ENCODE measurements around the gene LKAAEAR1.

DNA sequence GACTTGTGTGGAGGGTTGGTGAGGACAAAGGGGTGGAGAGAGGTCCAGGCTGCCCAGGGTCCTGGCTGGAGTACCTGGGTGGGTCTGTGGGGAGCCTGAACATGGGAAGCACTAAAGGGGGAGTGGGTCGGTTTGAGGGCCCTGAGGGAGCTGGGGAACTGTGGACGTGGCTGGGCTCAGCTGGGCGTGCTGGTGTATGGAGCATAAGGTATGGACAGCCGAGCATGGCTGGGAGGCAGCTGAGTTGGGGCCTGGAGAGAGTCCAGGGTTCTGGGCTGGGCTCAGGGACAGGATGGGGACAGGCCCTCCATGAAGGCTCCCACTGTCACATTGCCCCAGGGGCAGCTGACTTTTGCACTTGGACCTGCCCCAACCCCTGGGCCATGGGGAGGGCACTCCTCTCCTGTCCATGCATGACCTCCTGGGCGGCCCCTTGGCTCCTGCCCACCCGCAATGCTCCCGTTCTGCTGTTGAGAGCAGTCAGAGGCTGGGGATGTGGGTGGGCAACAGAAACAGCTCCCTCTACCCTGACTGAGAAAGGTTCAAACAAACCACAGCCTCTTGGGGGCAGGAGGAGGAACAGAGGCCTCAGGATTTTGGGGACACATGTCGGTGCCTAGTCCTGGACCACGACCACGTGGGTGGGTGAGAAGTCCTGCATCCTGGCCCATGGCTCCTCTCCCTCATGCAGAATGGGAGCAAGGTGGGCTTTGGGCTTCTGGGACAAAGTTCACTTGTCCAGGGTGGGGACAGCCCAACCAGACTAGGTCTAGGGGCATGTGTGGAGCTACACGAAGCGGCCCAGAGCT is 43.8 kb downstream of the LKAAEAR1 start:
- TF ChIP-seq, protein P1, sequence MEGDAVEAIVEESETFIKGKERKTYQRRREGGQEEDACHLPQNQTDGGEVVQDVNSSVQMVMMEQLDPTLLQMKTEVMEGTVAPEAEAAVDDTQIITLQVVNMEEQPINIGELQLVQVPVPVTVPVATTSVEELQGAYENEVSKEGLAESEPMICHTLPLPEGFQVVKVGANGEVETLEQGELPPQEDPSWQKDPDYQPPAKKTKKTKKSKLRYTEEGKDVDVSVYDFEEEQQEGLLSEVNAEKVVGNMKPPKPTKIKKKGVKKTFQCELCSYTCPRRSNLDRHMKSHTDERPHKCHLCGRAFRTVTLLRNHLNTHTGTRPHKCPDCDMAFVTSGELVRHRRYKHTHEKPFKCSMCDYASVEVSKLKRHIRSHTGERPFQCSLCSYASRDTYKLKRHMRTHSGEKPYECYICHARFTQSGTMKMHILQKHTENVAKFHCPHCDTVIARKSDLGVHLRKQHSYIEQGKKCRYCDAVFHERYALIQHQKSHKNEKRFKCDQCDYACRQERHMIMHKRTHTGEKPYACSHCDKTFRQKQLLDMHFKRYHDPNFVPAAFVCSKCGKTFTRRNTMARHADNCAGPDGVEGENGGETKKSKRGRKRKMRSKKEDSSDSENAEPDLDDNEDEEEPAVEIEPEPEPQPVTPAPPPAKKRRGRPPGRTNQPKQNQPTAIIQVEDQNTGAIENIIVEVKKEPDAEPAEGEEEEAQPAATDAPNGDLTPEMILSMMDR (conservative IDR thresholded peaks at IDR 0.05; ENCODE audit: low read depth in 2 of 2) = no peak
- TF ChIP-seq EZH2 (IDR thresholded peaks at IDR 0.05; ENCODE audit: low read depth, unreplicated experiment) (no peak), POLR2AphosphoS5 (IDR thresholded peaks at IDR 0.05; ENCODE audit: low read depth) (no peak), CREB1 (CRISPR knock-in tag; IDR thresholded peaks at IDR 0.05; ENCODE audit: low read depth) (no peak), STAT1 (IDR thresholded peaks at IDR 0.05; ENCODE audit: unreplicated experiment) (no peak), EZH2phosphoT487 (IDR thresholded peaks at IDR 0.05; ENCODE audit: unreplicated experiment) (no peak), JUNB (IDR thresholded peaks at IDR 0.05; ENCODE audit: unreplicated experiment) (no peak), ZNF114 (CRISPR knock-in tag; IDR thresholded peaks at IDR 0.05) (no peak), ZNF331 (CRISPR knock-in tag; IDR thresholded peaks at IDR 0.05; ENCODE audit: low read depth) (no peak)
- TF ChIP-seq, protein P2, sequence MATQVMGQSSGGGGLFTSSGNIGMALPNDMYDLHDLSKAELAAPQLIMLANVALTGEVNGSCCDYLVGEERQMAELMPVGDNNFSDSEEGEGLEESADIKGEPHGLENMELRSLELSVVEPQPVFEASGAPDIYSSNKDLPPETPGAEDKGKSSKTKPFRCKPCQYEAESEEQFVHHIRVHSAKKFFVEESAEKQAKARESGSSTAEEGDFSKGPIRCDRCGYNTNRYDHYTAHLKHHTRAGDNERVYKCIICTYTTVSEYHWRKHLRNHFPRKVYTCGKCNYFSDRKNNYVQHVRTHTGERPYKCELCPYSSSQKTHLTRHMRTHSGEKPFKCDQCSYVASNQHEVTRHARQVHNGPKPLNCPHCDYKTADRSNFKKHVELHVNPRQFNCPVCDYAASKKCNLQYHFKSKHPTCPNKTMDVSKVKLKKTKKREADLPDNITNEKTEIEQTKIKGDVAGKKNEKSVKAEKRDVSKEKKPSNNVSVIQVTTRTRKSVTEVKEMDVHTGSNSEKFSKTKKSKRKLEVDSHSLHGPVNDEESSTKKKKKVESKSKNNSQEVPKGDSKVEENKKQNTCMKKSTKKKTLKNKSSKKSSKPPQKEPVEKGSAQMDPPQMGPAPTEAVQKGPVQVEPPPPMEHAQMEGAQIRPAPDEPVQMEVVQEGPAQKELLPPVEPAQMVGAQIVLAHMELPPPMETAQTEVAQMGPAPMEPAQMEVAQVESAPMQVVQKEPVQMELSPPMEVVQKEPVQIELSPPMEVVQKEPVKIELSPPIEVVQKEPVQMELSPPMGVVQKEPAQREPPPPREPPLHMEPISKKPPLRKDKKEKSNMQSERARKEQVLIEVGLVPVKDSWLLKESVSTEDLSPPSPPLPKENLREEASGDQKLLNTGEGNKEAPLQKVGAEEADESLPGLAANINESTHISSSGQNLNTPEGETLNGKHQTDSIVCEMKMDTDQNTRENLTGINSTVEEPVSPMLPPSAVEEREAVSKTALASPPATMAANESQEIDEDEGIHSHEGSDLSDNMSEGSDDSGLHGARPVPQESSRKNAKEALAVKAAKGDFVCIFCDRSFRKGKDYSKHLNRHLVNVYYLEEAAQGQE (IDR thresholded peaks at IDR 0.05; ENCODE audit: unreplicated experiment) = no peak
- TF ChIP-seq, protein P3, sequence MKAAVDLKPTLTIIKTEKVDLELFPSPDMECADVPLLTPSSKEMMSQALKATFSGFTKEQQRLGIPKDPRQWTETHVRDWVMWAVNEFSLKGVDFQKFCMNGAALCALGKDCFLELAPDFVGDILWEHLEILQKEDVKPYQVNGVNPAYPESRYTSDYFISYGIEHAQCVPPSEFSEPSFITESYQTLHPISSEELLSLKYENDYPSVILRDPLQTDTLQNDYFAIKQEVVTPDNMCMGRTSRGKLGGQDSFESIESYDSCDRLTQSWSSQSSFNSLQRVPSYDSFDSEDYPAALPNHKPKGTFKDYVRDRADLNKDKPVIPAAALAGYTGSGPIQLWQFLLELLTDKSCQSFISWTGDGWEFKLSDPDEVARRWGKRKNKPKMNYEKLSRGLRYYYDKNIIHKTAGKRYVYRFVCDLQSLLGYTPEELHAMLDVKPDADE (IDR thresholded peaks at IDR 0.05) = no peak
- TF ChIP-seq, protein P4, sequence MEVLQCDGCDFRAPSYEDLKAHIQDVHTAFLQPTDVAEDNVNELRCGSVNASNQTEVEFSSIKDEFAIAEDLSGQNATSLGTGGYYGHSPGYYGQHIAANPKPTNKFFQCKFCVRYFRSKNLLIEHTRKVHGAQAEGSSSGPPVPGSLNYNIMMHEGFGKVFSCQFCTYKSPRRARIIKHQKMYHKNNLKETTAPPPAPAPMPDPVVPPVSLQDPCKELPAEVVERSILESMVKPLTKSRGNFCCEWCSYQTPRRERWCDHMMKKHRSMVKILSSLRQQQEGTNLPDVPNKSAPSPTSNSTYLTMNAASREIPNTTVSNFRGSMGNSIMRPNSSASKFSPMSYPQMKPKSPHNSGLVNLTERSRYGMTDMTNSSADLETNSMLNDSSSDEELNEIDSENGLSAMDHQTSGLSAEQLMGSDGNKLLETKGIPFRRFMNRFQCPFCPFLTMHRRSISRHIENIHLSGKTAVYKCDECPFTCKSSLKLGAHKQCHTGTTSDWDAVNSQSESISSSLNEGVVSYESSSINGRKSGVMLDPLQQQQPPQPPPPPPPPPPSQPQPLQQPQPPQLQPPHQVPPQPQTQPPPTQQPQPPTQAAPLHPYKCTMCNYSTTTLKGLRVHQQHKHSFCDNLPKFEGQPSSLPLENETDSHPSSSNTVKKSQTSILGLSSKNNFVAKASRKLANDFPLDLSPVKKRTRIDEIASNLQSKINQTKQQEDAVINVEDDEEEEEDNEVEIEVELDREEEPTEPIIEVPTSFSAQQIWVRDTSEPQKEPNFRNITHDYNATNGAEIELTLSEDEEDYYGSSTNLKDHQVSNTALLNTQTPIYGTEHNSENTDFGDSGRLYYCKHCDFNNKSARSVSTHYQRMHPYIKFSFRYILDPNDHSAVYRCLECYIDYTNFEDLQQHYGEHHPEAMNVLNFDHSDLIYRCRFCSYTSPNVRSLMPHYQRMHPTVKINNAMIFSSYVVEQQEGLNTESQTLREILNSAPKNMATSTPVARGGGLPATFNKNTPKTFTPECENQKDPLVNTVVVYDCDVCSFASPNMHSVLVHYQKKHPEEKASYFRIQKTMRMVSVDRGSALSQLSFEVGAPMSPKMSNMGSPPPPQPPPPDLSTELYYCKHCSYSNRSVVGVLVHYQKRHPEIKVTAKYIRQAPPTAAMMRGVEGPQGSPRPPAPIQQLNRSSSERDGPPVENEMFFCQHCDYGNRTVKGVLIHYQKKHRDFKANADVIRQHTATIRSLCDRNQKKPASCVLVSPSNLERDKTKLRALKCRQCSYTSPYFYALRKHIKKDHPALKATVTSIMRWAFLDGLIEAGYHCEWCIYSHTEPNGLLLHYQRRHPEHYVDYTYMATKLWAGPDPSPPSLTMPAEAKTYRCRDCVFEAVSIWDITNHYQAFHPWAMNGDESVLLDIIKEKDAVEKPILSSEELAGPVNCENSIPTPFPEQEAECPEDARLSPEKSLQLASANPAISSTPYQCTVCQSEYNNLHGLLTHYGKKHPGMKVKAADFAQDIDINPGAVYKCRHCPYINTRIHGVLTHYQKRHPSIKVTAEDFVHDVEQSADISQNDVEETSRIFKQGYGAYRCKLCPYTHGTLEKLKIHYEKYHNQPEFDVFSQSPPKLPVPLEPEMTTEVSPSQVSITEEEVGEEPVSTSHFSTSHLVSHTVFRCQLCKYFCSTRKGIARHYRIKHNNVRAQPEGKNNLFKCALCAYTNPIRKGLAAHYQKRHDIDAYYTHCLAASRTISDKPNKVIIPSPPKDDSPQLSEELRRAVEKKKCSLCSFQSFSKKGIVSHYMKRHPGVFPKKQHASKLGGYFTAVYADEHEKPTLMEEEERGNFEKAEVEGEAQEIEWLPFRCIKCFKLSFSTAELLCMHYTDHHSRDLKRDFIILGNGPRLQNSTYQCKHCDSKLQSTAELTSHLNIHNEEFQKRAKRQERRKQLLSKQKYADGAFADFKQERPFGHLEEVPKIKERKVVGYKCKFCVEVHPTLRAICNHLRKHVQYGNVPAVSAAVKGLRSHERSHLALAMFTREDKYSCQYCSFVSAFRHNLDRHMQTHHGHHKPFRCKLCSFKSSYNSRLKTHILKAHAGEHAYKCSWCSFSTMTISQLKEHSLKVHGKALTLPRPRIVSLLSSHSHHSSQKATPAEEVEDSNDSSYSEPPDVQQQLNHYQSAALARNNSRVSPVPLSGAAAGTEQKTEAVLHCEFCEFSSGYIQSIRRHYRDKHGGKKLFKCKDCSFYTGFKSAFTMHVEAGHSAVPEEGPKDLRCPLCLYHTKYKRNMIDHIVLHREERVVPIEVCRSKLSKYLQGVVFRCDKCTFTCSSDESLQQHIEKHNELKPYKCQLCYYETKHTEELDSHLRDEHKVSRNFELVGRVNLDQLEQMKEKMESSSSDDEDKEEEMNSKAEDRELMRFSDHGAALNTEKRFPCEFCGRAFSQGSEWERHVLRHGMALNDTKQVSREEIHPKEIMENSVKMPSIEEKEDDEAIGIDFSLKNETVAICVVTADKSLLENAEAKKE (CRISPR knock-in tag; IDR thresholded peaks at IDR 0.05) = no peak
